Liver (tissue), 9 donors: ENCODE results near the gene ARHGEF12. TPM values are rescaled to one million over a fixed set of nuclear protein-coding genes. Genes with fewer than 3 reads are reported as not detected.
A peak's percentile ranks its signal among the peaks of the same experiment; 100 is the strongest.

Experiments used
- DNase-seq: peaks from one replicate; pipeline ENCODE4 v3.0.0-alpha.2; 2017; ENCODE audit warnings: low spot score
- H3K27ac ChIP-seq, 2 donors: one replicate each; pipeline ENCODE4 v1.7.0; 2013; ENCODE audit warnings: inconsistent platforms in 2 of 2, low read length in 2 of 2, control low read depth in 1 of 2, low read depth in 1 of 2, mild to moderate bottlenecking in 1 of 2
- H3K27me3 ChIP-seq, 4 donors: one replicate each; pipeline versions ENCODE4 v1.6.1 to v1.7.0; 2013; ENCODE audit warnings: low read length in 3 of 4, inconsistent platforms in 1 of 4, mild to moderate bottlenecking in 1 of 4, moderate library complexity in 1 of 4; ENCODE audit not compliant: control insufficient read depth in 4 of 4, insufficient read depth in 4 of 4
- H3K36me3 ChIP-seq, 4 donors: one replicate each; pipeline versions ENCODE4 v1.6.1 to v1.7.0; 2013; ENCODE audit warnings: low read length in 3 of 4, mild to moderate bottlenecking in 3 of 4, low read depth in 1 of 4, moderate library complexity in 1 of 4; ENCODE audit not compliant: control insufficient read depth in 4 of 4, insufficient read depth in 3 of 4
- H3K4me1 ChIP-seq, 4 donors: one replicate each; pipeline versions ENCODE4 v1.6.1 to v1.7.0; 2013; ENCODE audit warnings: low read length in 3 of 4, mild to moderate bottlenecking in 3 of 4, moderate library complexity in 1 of 4; ENCODE audit not compliant: control insufficient read depth in 4 of 4, insufficient read depth in 4 of 4
- H3K4me3 ChIP-seq, 3 donors: one replicate each; pipeline versions ENCODE4 v1.6.1 to v1.7.0; 2013; ENCODE audit warnings: low read length in 3 of 3, control low read depth in 1 of 3, low read depth in 1 of 3, mild to moderate bottlenecking in 1 of 3
- H3K9ac ChIP-seq, 2 donors: one replicate each; pipeline ENCODE4 v1.7.0; 2013; ENCODE audit warnings: low read length in 2 of 2, mild to moderate bottlenecking in 2 of 2, moderate library complexity in 2 of 2, control low read depth in 1 of 2, low read depth in 1 of 2
- H3K9me3 ChIP-seq, 4 donors: one replicate each; pipeline versions ENCODE4 v1.6.1 to v1.7.0; 2013; ENCODE audit warnings: low read length in 3 of 4; ENCODE audit not compliant: control insufficient read depth in 4 of 4
- EGR1 ChIP-seq, 2 donors: IDR thresholded peaks; 2 replicates each; pipeline ENCODE4 v1.6.1; 2016 to 2018; ENCODE audit warnings: antibody characterized with exemption in 2 of 2, low read depth in 2 of 2
- FOXA1 ChIP-seq: IDR thresholded peaks from 2 replicates; pipeline ENCODE4 v1.6.1; 2016; ENCODE audit warnings: antibody characterized with exemption
- FOXA2 ChIP-seq: IDR thresholded peaks from 2 replicates; pipeline ENCODE4 v1.6.1; 2016; ENCODE audit warnings: antibody characterized with exemption
- GABPA ChIP-seq, 2 donors: IDR thresholded peaks in 1 of 2; conservative IDR thresholded peaks in 1 of 2; 2 replicates each; pipeline ENCODE4 v1.6.1; 2016; ENCODE audit warnings: antibody characterized with exemption in 2 of 2, mild to moderate bottlenecking in 1 of 2, moderate library complexity in 1 of 2
- HNF4A ChIP-seq, 2 donors: conservative IDR thresholded peaks; 2 replicates each; pipeline ENCODE4 v1.6.1; 2016; ENCODE audit warnings: antibody characterized with exemption in 2 of 2, mild to moderate bottlenecking in 2 of 2
- HNF4G ChIP-seq: IDR thresholded peaks from 2 replicates; pipeline ENCODE4 v1.6.1; 2016; ENCODE audit warnings: antibody characterized with exemption
- JUND ChIP-seq, 2 donors: IDR thresholded peaks; 2 replicates each; pipeline ENCODE4 v1.6.1; 2016; ENCODE audit warnings: antibody characterized with exemption in 2 of 2
- RXRA ChIP-seq, 2 donors: IDR thresholded peaks; 2 replicates each; pipeline ENCODE4 v1.6.1; 2017 to 2018; ENCODE audit warnings: antibody characterized with exemption in 2 of 2, mild to moderate bottlenecking in 1 of 2
- YY1 ChIP-seq: IDR thresholded peaks from 2 replicates; pipeline ENCODE4 v1.6.1; 2016; ENCODE audit warnings: antibody characterized with exemption, mild to moderate bottlenecking
- WGBS: extraction: QIAGEN DNeasy Blood & Tissue Kit; methylation state at CpG from one replicate; pipeline ENCODE4 v1.1.7; 2013; 5-methylcytosine and 5-hydroxymethylcytosine counted together
- polyA plus RNA-seq, 2 donors: library from polyadenylated mRNA; stranded (reverse) in 1 of 2; unstranded in 1 of 2; fragments of 200-250 nt in 1 of 2; fragments of >200 nt in 1 of 2; fragmentation: Nextera tagmentation in 1 of 2; extraction: Ambion mirVana in 1 of 2; gene quantifications; one replicate each; pipeline versions ENCODE4 v1.2.1 to v1.2.3, GENCODE V29; 2013 to 2015
- total RNA-seq, 2 donors: library from RNA; depleted of rRNA; stranded (reverse); fragments of >200 nt; gene quantifications; one replicate each; pipeline ENCODE4 v1.2.3, GENCODE V29; 2014
- TF ChIP-seq, protein P1 (sequence below): IDR thresholded peaks from 2 replicates; pipeline ENCODE4 v1.6.1; 2016; ENCODE audit warnings: antibody characterized with exemption, mild to moderate bottlenecking
- TF ChIP-seq, protein P2 (sequence below): IDR thresholded peaks from 2 replicates; pipeline ENCODE4 v1.6.1; 2016; ENCODE audit warnings: antibody characterized with exemption
- TF ChIP-seq, protein P3 (sequence below): IDR thresholded peaks from 2 replicates; pipeline ENCODE4 v1.6.1; 2016; ENCODE audit warnings: antibody characterized with exemption
- donor health status: healthy.
- donor health status: healthy.
- donor health status: healthy.
- donor health status: healthy.
- donor health status: healthy.

The ARHGEF12 gene
- total and polyA plus RNA-seq, 4 donors = 28.0 to 169 (median 53.9) TPM

- Histone ChIP-seq H3K4me1 (peaks cover 4 to 25% (median 16%) of the 10 kb centered on the region in 4 donors), H3K4me3 (no peak overlapping the region), H3K27ac (peak overlapping the region; percentile 42 to 86), H3K36me3 (no peaks in the 10 kb centered on the region), H3K27me3 (no peaks in the 10 kb centered on the region), H3K9me3 (no peaks in the 10 kb centered on the region), H3K9ac (peak overlapping the region; percentile 75 to 78)
- WGBS = 38% methylated on average over 1 of the region's 1 CpG
- no peak for DNase-seq
- TF ChIP-seq RXRA (IDR thresholded peaks at IDR 0.05) (no peak), JUND (IDR thresholded peaks at IDR 0.05) (no peak), HNF4G (no peak), YY1 (no peak), HNF4A (conservative IDR thresholded peaks at IDR 0.05) (no peak), FOXA1 (no peak), GABPA (IDR thresholded peaks at IDR 0.05 in 1 of 2, conservative IDR thresholded peaks at IDR 0.05 in 1 of 2) (no peak)
- TF ChIP-seq, protein P1, sequence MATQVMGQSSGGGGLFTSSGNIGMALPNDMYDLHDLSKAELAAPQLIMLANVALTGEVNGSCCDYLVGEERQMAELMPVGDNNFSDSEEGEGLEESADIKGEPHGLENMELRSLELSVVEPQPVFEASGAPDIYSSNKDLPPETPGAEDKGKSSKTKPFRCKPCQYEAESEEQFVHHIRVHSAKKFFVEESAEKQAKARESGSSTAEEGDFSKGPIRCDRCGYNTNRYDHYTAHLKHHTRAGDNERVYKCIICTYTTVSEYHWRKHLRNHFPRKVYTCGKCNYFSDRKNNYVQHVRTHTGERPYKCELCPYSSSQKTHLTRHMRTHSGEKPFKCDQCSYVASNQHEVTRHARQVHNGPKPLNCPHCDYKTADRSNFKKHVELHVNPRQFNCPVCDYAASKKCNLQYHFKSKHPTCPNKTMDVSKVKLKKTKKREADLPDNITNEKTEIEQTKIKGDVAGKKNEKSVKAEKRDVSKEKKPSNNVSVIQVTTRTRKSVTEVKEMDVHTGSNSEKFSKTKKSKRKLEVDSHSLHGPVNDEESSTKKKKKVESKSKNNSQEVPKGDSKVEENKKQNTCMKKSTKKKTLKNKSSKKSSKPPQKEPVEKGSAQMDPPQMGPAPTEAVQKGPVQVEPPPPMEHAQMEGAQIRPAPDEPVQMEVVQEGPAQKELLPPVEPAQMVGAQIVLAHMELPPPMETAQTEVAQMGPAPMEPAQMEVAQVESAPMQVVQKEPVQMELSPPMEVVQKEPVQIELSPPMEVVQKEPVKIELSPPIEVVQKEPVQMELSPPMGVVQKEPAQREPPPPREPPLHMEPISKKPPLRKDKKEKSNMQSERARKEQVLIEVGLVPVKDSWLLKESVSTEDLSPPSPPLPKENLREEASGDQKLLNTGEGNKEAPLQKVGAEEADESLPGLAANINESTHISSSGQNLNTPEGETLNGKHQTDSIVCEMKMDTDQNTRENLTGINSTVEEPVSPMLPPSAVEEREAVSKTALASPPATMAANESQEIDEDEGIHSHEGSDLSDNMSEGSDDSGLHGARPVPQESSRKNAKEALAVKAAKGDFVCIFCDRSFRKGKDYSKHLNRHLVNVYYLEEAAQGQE = no peak
- TF ChIP-seq, protein P2, sequence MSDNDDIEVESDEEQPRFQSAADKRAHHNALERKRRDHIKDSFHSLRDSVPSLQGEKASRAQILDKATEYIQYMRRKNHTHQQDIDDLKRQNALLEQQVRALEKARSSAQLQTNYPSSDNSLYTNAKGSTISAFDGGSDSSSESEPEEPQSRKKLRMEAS = no peak
Observed at GRCh38 chr11:120401506-120401905, 65.3 kb downstream of the ARHGEF12 start.

- H3K27me3 ChIP-seq = no peaks in the 10 kb centered on the region
- no peak for DNase-seq
- TF ChIP-seq YY1 (no peak), FOXA2 (no peak), GABPA (IDR thresholded peaks at IDR 0.05 in 1 of 2, conservative IDR thresholded peaks at IDR 0.05 in 1 of 2) (no peak), EGR1 (IDR thresholded peaks at IDR 0.05; ENCODE audit: low read depth in 2 of 2) (no peak)
- TF ChIP-seq, protein P1 = no peak
- TF ChIP-seq, protein P2 = no peak
- TF ChIP-seq, protein P3, sequence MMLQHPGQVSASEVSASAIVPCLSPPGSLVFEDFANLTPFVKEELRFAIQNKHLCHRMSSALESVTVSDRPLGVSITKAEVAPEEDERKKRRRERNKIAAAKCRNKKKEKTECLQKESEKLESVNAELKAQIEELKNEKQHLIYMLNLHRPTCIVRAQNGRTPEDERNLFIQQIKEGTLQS = no peak
- no peak overlapping the region for H3K9ac ChIP-seq
- H3K4me3 ChIP-seq = no peak overlapping the region
- peaks cover 0 to 4% (median 1%) of the 10 kb centered on the region in 4 donors for H3K36me3 ChIP-seq
- peaks cover 4 to 24% (median 12%) of the 10 kb centered on the region in 4 donors for H3K4me1 ChIP-seq
- no peak overlapping the region for H3K27ac ChIP-seq
- no peaks in the 10 kb centered on the region for H3K9me3 ChIP-seq
Observed at GRCh38 chr11:120403966-120404365, 67.8 kb downstream of the ARHGEF12 start.
